Measurements from ENCODE around the gene EXD3. TPM values are rescaled to one million over a fixed set of nuclear protein-coding genes. Genes with fewer than 3 reads are reported as not detected.

EXD3 gene
- total and polyA plus RNA-seq, 9 of the 15 experiments (the other 6 are each of a cell fraction or from before 2014, with no cell fraction given), result 0.29 to 12.5 (median 3.9) TPM

- TF ChIP-seq CUX1 (CRISPR knock-in tag; IDR thresholded peaks at IDR 0.05) (no peak), MTA1 (IDR thresholded peaks at IDR 0.05; ENCODE audit: borderline replicate concordance) (no peak), SMARCB1 (IDR thresholded peaks at IDR 0.05; ENCODE audit: insufficient read length, low read depth) (no peak), RBM39 (optimal IDR thresholded peaks at IDR 0.05; ENCODE audit: low read depth, low read length) (no peak), ETV1 (tag; conservative IDR thresholded peaks at IDR 0.05; ENCODE audit: low read depth) (no peak), BRF1 (IDR thresholded peaks at IDR 0.05; ENCODE audit: borderline replicate concordance, extremely low read depth, insufficient read length) (no peak), GTF3C2 (IDR thresholded peaks at IDR 0.05; ENCODE audit: borderline replicate concordance, extremely low read depth, insufficient read length) (no peak), RFX7 (CRISPR knock-in tag; IDR thresholded peaks at IDR 0.05) (no peak), ARID2 (IDR thresholded peaks at IDR 0.05) (no peak), BCOR (IDR thresholded peaks at IDR 0.05) (no peak)
These were observed 26.7 kb downstream of the EXD3 start (continued) for GRCh38 chr9:137396227-137396626.
